ENCODE measurements around the gene ZMAT5. TPM values are rescaled to one million over a fixed set of nuclear protein-coding genes. Genes with fewer than 3 reads are reported as not detected.
A peak's percentile ranks its signal among the peaks of the same experiment; 100 is the strongest.

The ZMAT5 gene
- total and polyA plus RNA-seq, 8 donors, result 8.3 to 20.7 (median 11.3) TPM

DNA sequence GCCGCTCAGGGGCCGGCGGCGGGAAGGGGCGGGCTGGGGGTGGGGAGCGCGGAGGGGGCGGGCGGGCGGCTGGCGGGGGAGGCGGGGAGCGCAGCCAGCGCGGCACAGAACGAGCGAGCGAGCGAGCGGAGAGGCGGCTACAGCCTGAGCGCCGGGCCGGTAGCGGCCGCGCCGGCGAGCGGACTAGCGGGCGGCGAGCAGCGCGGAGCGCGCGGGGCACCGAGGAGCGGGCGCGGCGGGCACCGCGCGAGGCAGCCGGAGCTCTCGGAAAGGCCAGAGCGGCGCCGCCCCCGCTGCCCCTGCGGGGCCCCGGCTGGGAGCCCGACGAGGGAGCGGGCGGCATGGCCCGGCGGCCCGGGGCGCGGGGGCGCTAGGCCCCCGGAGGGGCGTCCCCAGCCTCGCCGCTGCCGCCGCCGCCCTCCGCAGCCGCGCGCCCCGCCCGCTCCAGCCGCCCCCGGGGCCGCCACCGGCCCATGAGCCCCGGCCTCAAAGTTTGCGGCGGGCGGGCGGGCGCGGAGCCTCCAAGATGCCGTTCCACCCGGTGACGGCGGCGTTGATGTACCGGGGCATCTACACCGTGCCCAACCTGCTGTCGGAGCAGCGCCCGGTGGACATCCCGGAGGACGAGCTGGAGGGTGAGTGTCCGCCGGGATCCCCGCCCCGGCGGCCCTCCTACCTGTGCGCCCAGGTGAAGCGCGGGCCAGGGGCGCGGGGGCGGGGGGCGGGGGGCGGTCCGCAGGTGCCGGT is 46.7 kb downstream of the ZMAT5 start, which contains the start of gene CABP7:
Gene CABP7, plus strand, starts transcription at position 105 of the 747 bp plus-strand sequence. Its CDS starts 422 bp downstream, at position 527.
- no peaks in the 10 kb centered on the region for H3K9me3 ChIP-seq
- TF ChIP-seq, protein P1, sequence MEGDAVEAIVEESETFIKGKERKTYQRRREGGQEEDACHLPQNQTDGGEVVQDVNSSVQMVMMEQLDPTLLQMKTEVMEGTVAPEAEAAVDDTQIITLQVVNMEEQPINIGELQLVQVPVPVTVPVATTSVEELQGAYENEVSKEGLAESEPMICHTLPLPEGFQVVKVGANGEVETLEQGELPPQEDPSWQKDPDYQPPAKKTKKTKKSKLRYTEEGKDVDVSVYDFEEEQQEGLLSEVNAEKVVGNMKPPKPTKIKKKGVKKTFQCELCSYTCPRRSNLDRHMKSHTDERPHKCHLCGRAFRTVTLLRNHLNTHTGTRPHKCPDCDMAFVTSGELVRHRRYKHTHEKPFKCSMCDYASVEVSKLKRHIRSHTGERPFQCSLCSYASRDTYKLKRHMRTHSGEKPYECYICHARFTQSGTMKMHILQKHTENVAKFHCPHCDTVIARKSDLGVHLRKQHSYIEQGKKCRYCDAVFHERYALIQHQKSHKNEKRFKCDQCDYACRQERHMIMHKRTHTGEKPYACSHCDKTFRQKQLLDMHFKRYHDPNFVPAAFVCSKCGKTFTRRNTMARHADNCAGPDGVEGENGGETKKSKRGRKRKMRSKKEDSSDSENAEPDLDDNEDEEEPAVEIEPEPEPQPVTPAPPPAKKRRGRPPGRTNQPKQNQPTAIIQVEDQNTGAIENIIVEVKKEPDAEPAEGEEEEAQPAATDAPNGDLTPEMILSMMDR (IDR thresholded peaks at IDR 0.05), result no peak
- peaks cover 0 to 5% (median 2%) of the 10 kb centered on the region in 4 donors for H3K27me3 ChIP-seq
- H3K4me1 ChIP-seq, result peaks cover 0 to 6% (median 0%) of the 10 kb centered on the region in 3 donors
- DNase-seq, result no peak
- no peaks in the 10 kb centered on the region for H3K36me3 ChIP-seq
- H3K4me3 ChIP-seq, result peak within 1 kb of the TSS in 2 of 4 donors; percentile 6 to 35
- 1 to 2% methylated on average over 38 to 114 of the region's 115 CpGs for WGBS, 2 donors
- H3K27ac ChIP-seq, result no peak within 1 kb of the TSS
- intact Hi-C loops (cut with DNase I), result no loop called here
- no peak for FAIRE-seq
- peak in 1 of 4 donors; percentile 20 for ATAC-seq

GRCh38 chr22:29718949-29719898 is 47.6 kb downstream of the ZMAT5 start:
- H3K27me3 ChIP-seq, result peaks cover 0 to 5% (median 2%) of the 10 kb centered on the region in 4 donors
- peaks cover 0 to 6% (median 0%) of the 10 kb centered on the region in 3 donors for H3K4me1 ChIP-seq
- H3K4me3 ChIP-seq, result no peak overlapping the region
- WGBS, 2 donors, result 39 to 47% methylated on average over 20 to 24 of the region's 24 CpGs
- ATAC-seq (no peak), FAIRE-seq (no peak), DNase-seq (no peak)
- H3K9me3 ChIP-seq, result no peaks in the 10 kb centered on the region
- H3K36me3 ChIP-seq, result no peaks in the 10 kb centered on the region
- intact Hi-C loops (cut with DNase I), result no loop called here
- no peak overlapping the region for H3K27ac ChIP-seq
- TF ChIP-seq, protein P1 (IDR thresholded peaks at IDR 0.05), result no peak

DNA sequence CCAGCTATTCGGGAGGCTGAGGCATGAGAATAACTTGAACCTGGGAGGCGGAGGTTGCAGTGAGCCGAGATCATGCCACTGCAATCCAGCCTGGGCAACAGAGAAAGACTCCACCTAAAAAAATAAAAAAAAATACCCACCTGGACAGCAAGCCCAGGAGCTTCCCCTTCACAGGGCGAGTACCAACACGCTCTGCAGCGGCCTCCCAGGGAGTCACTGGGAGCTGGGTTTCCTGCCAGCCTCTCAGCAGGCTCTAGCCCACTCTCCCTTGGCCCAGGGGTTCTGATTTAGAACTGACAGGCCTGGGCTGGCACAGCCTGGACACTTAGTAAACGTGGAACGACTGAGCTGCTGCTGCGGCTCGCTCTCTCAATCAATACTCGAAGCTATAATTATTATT is 49.0 kb downstream of the ZMAT5 start:
- DNase-seq (no peak), FAIRE-seq (no peak), ATAC-seq (no peak)
- 83 to 85% methylated on average over 11 of the region's 11 CpGs for WGBS, 2 donors
- intact Hi-C loops (cut with DNase I), result no loop called here
- no peaks in the 10 kb centered on the region for H3K9me3 ChIP-seq
- H3K4me1 ChIP-seq, result peaks cover 0 to 6% (median 0%) of the 10 kb centered on the region in 3 donors
- peaks cover 0 to 5% (median 2%) of the 10 kb centered on the region in 4 donors for H3K27me3 ChIP-seq
- H3K36me3 ChIP-seq, result no peaks in the 10 kb centered on the region
- TF ChIP-seq, protein P1 (IDR thresholded peaks at IDR 0.05), result no peak
- H3K4me3 ChIP-seq, result no peak overlapping the region
- no peak overlapping the region for H3K27ac ChIP-seq

DNA sequence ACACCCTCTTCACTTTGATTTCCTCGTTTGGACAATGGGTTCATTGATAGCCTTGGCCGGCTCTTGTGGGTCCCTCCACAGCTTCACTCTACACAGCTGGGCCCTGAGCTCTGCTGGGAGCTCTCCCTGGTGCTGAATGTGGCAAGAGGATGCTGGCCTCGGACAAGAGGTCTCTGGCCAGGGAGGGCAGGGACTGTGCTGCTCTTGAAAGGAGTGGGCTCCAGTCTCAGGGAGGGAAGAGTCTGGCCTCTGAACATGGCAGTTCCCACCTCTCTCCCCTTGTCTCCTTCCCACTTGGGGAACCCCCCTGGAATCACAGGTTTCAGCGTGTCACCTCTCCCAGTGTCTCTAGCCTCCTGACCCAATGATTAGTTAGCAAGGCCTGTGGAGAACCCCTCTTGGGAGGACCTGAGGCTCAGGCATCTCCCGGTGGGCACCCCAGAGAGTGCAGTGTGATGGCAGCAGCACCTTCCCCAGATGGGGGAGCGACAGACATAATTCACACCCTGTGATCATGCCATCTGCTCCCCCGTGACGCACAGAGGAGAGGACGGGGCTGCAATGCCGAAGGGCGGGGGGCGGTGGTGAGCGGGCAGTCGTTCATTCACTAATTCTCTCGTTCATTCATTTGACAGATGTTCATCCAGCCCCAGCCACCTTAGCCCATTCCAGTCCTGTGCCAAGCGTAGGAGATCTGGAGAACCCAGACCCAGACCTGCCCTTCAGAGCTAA is 49.8 kb downstream of the ZMAT5 start:
- DNase-seq (peak in 4 of 6 donors; percentile 57 to 74 (median 66)), FAIRE-seq (no peak), ATAC-seq (peak; percentile 69 to 96 (median 80))
- peaks cover 0 to 5% (median 2%) of the 10 kb centered on the region in 4 donors for H3K27me3 ChIP-seq
- no peak overlapping the region for H3K4me3 ChIP-seq
- intact Hi-C loops (cut with DNase I), result no loop called here
- H3K36me3 ChIP-seq, result no peaks in the 10 kb centered on the region
- peaks cover 0 to 6% (median 0%) of the 10 kb centered on the region in 3 donors for H3K4me1 ChIP-seq
- TF ChIP-seq, protein P1 (IDR thresholded peaks at IDR 0.05), result no peak
- no peaks in the 10 kb centered on the region for H3K9me3 ChIP-seq
- H3K27ac ChIP-seq, result no peak overlapping the region
- 58 to 59% methylated on average over 16 of the region's 16 CpGs for whole genome bisulfite sequencing, 2 donors
